Germinal center (tissue), 1 donor: Measurements from ENCODE around the gene RFX2.

Experiments
- DNase-seq: peaks from one replicate; pipeline ENCODE4 v3.0.0; 2012; ENCODE audit warnings: mixed read lengths, low spot score

RFX2 gene

GRCh38 chr19:6103894-6104293 is 6.4 kb downstream of the RFX2 start:
- DNase-seq, result no peak

DNA sequence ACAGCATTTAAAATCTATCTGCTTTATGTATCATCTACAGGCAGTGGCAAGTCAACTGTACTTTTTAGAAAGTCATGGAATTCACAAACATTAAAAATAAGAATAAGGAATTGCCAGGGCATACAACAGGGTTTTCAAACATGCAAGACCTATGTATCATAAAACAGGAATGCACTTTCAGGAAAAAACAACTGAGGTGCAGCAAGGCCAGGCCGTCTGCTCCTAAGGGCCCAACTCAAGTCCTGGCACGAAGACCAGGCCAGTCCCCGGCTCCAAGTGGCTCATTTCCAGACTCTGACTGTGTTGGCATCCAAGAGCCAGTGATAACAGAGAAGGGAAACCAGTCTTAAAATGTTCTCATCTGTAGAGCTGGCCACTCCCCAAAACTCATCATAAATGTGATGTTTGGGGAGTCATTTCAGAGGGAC is 7.1 kb downstream of the RFX2 start:
- DNase-seq, result no peak

DNA sequence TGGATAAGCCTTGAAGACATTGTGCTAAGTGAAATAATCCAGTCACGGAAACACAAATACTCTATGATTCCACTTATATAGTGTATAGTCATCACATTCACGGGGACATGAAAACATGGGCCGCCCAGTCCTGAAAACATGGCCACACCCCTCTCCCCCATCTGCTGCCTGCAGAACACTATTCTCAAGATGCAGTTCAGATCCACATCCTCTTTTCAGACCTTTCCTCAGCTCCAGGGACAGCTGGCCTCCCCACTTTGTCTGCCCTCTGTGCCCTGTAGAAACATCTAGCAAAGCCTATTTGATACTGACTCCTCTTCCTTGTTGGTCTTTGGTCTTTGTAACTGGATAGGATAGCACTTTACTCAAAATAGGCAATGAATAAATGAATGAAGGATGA is 8.3 kb downstream of the RFX2 start:
- DNase-seq, result no peak

DNA sequence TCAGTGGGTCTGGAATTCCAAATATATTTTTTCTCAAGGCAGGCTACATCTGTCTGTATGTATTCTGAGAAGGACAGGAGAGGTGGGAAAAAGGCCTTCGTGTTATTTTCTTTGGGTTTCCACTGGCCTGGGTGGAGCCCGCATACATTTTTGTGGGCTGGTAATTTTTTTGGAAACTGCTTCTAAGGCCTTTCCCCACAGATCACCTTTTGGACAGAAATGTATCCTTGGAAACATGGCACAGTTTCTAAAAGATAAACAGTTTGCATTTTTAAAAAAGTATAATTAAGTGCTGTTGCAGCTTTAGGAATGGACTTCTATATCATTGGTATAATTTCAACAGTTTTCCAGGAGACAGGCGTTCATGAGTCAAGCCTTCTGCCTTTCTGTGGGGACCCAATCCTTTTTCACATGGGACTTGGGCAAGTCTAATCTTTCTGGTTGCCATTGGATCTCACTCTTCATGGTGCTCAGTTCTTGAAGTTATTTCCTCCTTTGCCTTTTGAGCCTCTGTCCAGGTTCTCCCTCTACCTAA is 8.9 kb downstream of the RFX2 start:
- no peak for DNase-seq

- DNase-seq, result peak; percentile 55
These were observed 9.9 kb downstream of the RFX2 start for GRCh38 chr19:6100284-6100915.

DNA sequence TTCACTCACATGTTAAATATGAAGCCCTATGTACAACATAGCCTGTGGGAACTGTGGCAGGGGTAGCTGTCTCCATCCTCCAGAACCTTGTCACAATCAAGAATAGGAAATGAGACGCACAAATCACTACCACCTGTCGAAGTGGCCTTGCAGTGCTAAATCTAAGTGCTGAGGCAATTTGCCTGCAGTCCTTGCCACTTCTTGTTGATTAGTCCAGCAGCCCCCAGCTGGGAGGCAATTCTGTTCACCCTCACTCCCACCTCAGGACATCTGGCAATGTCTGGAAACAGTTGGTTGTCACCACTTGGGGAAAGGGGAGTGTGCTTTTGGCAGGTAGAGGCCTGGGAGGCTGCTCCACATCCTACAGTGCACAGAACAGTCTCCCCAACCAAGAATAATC is 10.7 kb downstream of the RFX2 start:
- DNase-seq, result no peak

- no peak for DNase-seq
These were observed 11.3 kb downstream of the RFX2 start for GRCh38 chr19:6099033-6099432.

DNA sequence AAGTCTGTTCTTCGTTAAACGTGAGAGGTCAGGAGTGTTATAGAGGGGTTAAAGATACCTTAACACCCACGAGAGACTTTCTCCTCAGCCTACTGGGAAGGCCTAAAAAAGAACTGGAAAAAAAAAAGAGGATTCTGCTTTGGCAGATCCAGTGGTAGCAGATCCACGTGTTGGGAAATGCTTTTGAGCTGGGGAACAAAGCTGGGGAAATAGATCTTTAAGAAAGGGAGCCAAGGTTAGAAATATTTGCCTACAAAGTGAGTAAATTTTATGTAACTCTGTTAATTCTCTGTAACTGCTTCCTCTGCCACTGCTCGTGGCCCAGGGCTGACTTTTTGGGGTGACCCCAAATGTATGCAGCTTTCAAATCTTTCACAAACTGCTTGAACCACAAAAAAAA is 11.7 kb downstream of the RFX2 start:
- DNase-seq, result no peak

DNA sequence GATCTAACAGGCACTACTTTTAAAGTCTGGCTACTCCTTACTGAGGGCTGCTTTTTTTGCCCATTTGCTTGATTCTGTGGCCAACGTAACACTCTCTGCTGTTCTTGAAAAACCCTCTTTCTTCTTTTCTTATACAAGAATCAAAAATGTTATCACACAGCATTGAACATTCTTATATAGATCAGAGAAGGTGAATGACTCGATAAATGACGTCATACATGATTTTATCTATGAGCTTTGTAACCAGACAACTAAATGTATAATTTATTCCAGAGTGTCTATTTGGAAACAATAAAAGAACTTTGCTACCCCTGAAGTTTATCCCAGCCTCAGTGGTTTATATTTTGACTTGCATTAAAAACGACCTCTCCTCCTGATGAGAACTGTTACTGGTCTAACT is 12.4 kb downstream of the RFX2 start:
- no peak for DNase-seq

DNA sequence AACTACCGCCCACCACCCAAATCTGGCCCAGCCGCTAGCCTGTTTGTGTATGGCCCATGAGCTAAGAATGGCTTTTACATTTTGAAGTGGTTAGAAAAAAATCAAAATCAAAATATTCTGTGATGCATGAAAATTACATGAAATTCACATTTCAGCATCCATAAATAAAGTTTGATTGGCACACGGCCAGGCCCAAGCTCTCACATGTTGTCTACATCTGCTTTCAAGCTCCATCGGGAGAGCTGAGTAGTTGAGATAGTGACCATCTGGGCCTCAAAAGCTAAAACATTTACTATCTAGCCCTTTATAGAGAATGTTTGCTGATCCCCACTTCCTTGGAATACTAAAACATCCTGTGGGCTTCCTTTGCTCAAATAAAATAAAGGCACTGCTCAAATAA is 14.5 kb downstream of the RFX2 start:
- DNase-seq, result no peak

- no peak for DNase-seq
These were observed 17.7 kb downstream of the RFX2 start for GRCh38 chr19:6092329-6093286.

DNA sequence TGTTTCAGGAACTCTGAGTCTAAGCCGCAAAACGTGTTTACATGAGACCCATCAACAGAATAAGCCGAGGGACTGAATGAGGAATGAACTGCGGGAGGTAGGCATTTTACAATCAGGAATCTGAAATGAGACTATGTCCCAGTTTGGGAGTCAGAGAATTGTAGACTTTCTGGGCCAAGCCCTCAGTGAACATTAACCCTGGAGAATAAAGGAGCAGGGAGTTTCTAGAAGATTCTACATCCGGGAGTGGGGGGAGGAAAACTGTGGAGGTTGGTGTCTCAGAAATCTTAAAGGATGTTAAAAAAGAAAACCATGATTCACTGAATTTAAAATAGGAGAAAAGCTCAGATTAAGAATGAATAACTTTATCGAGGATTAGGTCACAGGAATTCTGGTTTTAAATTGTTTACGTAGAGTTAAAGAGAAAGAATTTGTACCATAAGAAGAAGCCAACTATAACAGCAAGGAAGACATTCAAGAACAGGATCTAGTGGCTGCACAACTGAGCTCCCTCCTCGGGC is 18.5 kb downstream of the RFX2 start:
- no peak for DNase-seq

DNA sequence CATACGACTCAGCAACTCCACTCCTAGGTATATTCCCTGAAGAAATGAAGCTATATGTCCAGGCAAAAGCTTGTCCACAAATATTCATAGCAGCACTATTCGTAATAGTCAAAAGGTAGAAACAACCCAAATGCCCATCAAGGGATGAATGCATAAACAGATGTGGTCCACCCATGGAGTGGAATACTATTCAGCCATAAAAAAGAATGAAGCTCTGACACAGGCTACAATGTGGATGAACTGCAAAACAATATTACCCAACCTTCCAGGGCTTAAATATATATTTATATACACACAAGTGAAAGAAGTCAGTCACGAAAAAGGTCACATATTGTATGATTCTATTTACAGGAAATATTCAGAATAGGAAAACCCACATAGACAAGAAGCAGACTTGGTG is 19.7 kb downstream of the RFX2 start:
- DNase-seq, result no peak

DNA sequence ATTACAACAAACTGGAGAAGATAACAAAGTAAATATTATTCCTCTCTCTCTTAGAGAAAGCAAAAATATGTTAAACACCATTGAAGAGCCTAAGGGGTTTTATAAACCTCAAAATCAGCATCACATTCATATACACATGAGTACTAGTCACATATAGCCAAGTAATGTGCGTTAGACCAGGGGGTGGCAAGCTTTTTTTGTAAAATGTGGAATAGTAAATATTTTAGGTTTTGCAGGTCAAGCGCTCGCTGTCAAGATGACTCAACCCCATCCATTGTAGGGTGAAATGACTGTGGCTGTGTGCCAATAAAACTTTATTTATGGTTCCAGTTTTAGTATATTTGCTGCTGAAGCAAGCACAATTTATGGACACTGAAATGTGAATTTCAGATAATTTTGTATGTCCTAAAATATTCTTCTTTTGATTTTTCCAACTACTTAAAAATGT is 21.7 kb downstream of the RFX2 start:
- DNase-seq, result no peak

GRCh38 chr19:6087074-6087571 is 23.2 kb downstream of the RFX2 start:
- DNase-seq, result peak; percentile 49

- DNase-seq, result no peak
These were observed 24.1 kb downstream of the RFX2 start for GRCh38 chr19:6086068-6086788.

GRCh38 chr19:6084821-6085220 is 25.5 kb downstream of the RFX2 start:
- DNase-seq, result no peak

- DNase-seq, result no peak
These were observed 31.2 kb downstream of the RFX2 start for GRCh38 chr19:6079107-6079506.

DNA sequence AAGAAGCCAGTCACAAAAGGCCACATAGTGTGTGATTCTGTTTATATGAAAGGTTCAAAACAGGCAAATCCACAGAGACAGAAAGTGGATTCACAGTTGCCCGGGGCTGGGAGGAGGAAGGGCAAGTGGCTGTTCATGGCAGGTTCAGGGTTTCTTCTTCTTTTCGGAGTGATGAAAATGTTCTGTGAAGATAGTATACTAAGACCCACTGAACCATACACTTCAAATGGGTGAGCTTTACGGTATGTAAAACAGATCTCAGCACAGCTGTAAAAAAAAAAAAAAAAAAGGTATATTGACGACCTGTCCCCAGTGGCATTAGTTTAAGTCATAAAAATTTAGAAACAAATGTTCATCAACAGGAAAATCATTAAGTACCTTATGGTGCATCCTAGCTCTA is 32.2 kb downstream of the RFX2 start:
- DNase-seq, result no peak

GRCh38 chr19:6076675-6077463 is 33.4 kb downstream of the RFX2 start:
- no peak for DNase-seq

- DNase-seq, result no peak
These were observed 34.0 kb downstream of the RFX2 start for GRCh38 chr19:6076291-6076665.
